ENCODE measurements around the gene FOXP1. TPM values are rescaled to one million over a fixed set of nuclear protein-coding genes. Genes with fewer than 3 reads are reported as not detected.
A peak's percentile ranks its signal among the peaks of the same experiment; 100 is the strongest.

FOXP1 gene
- total RNA-seq, 1 donor from 2014 or later = 41.2 TPM

- Histone ChIP-seq H3K4me1 (peaks cover 8% of the 10 kb centered on the region), H3K27ac (replicated peaks) (peak overlapping the region; percentile 5), H3K4me3 (no peak overlapping the region), H3K9me3 (replicated peaks) (no peaks in the 10 kb centered on the region), H3K27me3 (ENCODE audit: low read depth) (no peaks in the 10 kb centered on the region), H3K36me3 (no peaks in the 10 kb centered on the region)
- no peak for TF ChIP-seq CTCF (IDR thresholded peaks at IDR 0.05; ENCODE audit: borderline replicate concordance)
- no peak for DNase-seq
- intact Hi-C loops (cut with micrococcal nuclease) = no loop called here
Observed at GRCh38 chr3:71351403-71352149, 232.0 kb downstream of the FOXP1 start.

- H3K36me3 ChIP-seq = no peaks in the 10 kb centered on the region
- TF ChIP-seq CTCF (IDR thresholded peaks at IDR 0.05; ENCODE audit: borderline replicate concordance) = no peak
- H3K4me3 ChIP-seq = no peak overlapping the region
- DNase-seq = no peak
- no peaks in the 10 kb centered on the region for H3K9me3 ChIP-seq (replicated peaks)
- H3K27me3 ChIP-seq (ENCODE audit: low read depth) = no peaks in the 10 kb centered on the region
- H3K4me1 ChIP-seq = peaks cover 3% of the 10 kb centered on the region
- intact Hi-C loops (cut with micrococcal nuclease) = no loop called here
- H3K27ac ChIP-seq (replicated peaks) = no peak overlapping the region
Observed at GRCh38 chr3:71350998-71351397, 232.5 kb downstream of the FOXP1 start.

GRCh38 chr3:71348831-71349230 is 234.7 kb downstream of the FOXP1 start:
- DNase-seq = no peak
- H3K4me1 ChIP-seq = peaks cover 2% of the 10 kb centered on the region
- H3K9me3 ChIP-seq (replicated peaks) = no peaks in the 10 kb centered on the region
- H3K27me3 ChIP-seq (ENCODE audit: low read depth) = no peaks in the 10 kb centered on the region
- intact Hi-C loops (cut with micrococcal nuclease) = no loop called here
- no peak overlapping the region for H3K27ac ChIP-seq (replicated peaks)
- no peak overlapping the region for H3K4me3 ChIP-seq
- TF ChIP-seq CTCF (IDR thresholded peaks at IDR 0.05; ENCODE audit: borderline replicate concordance) = no peak
- H3K36me3 ChIP-seq = no peaks in the 10 kb centered on the region

DNA sequence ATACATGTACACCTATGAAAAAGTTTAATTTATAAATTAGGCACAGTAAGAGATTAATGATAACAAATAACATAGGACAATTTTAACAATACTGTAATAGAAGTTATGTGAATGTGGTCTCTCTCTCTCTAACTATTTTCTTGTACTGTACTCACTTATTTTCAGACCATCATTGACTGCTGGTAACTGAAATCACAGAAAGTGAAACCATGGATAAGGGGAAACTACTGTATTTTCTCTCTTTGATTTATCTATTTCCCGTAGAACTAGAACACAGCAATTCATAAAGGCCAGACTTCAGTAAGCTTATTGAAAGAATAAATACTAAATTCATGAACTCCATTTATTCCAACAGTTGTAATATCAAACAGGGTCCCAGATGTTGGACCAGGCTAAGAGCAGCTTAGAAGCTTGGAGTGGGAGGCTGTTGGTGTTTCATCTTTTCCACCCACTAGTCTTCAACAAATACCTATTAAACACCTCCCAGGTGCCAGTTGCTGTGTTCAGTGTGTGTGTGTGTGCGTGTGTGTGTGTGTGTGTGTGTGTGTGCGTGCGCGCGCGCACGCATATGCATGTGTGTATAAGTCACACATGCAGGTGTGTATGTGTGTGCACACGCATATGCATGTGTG is 235.4 kb downstream of the FOXP1 start:
- no peak for DNase-seq
- no peak overlapping the region for H3K4me3 ChIP-seq
- intact Hi-C loops (cut with micrococcal nuclease) = no loop called here
- H3K27ac ChIP-seq (replicated peaks) = no peak overlapping the region
- no peak for TF ChIP-seq CTCF (IDR thresholded peaks at IDR 0.05; ENCODE audit: borderline replicate concordance)
- no peaks in the 10 kb centered on the region for H3K36me3 ChIP-seq
- H3K9me3 ChIP-seq (replicated peaks) = no peaks in the 10 kb centered on the region
- no peaks in the 10 kb centered on the region for H3K27me3 ChIP-seq (ENCODE audit: low read depth)
- peaks cover 2% of the 10 kb centered on the region for H3K4me1 ChIP-seq

GRCh38 chr3:71346061-71346460 is 237.5 kb downstream of the FOXP1 start:
- DNase-seq = no peak
- Histone ChIP-seq H3K4me3 (no peak overlapping the region), H3K4me1 (peaks cover under 1% of the 10 kb centered on the region), H3K9me3 (replicated peaks) (peaks cover 7% of the 10 kb centered on the region), H3K36me3 (peaks cover 5% of the 10 kb centered on the region), H3K27ac (replicated peaks) (peak overlapping the region; percentile 36), H3K27me3 (ENCODE audit: low read depth) (no peaks in the 10 kb centered on the region)
- intact Hi-C loops (cut with micrococcal nuclease) = no loop called here
- no peak for TF ChIP-seq CTCF (IDR thresholded peaks at IDR 0.05; ENCODE audit: borderline replicate concordance)
